ENCODE results near the gene GSE1. TPM values are rescaled to one million over a fixed set of nuclear protein-coding genes. Genes with fewer than 3 reads are reported as not detected.
A peak's percentile ranks its signal among the peaks of the same experiment; 100 is the strongest.

Gene GSE1
- total and polyA plus RNA-seq, 2 of the 13 experiments (the other 11 are each of a cell fraction or from before 2014, with no cell fraction given) = 16.1 to 31.2 TPM

DNA sequence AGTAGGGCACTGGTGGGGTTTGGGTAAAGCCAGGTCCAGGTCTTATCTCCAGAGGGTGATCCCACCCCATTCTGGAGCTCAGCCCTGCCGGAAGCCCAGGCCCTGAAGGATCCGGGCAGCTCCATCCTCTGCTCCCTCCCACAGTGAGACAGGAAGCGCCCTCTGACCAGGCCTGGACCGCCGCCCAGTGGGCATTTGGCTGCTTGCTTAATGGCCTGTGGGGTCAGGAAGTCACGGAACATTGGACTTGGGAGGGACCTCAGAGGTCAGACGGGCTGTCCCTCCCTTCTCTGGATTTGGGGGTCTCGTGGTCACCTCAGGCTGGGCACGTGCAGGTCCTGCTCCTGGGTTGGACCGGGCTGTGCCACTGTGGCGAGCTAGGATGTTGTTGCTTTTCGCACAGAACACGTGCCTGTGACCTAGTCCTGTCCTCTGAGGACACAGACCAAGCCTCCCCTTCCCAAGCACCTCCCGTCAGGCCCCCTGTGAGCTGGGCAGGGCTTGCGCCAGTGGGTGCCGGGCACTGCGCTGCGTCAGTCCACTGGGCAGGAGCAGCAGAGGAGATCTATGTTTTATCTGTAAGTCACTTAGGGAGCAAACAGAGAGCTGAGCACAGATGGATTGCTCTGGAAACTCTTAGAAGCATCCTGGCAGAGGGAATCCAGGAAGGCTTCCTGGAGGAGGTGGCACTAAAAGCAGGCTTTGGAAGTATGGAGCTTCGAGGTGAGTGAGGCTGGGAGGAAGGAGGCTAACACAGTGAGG is 49.4 kb upstream of the GSE1 start (continued):
- TF ChIP-seq PRDM10 (CRISPR knock-in tag; IDR thresholded peaks at IDR 0.05; ENCODE audit: low read depth) (no peak), ZNF124 (CRISPR knock-in tag; IDR thresholded peaks at IDR 0.05) (0 out of 2 replicates have a peak, but pooled peaks have one; percentile 73), IRX3 (CRISPR knock-in tag; IDR thresholded peaks at IDR 0.05; ENCODE audit: borderline replicate concordance, low read depth) (no peak), AKAP8 (CRISPR knock-in tag; IDR thresholded peaks at IDR 0.05) (no peak), HMGXB3 (CRISPR knock-in tag; IDR thresholded peaks at IDR 0.05; ENCODE audit: borderline replicate concordance) (no peak), KDM6A (CRISPR knock-in tag; IDR thresholded peaks at IDR 0.05; ENCODE audit: low read depth) (0 out of 2 replicates have a peak, but pooled peaks have one; percentile 16), NR1H2 (CRISPR knock-in tag; IDR thresholded peaks at IDR 0.05; ENCODE audit: borderline replicate concordance, low read depth) (no peak; the same call in 1 of the 2 replicates), ZNF333 (CRISPR knock-in tag; IDR thresholded peaks at IDR 0.05; ENCODE audit: borderline replicate concordance) (no peak), JUND (CRISPR knock-in tag; IDR thresholded peaks at IDR 0.05) (no peak), GLI4 (CRISPR knock-in tag; IDR thresholded peaks at IDR 0.05; ENCODE audit: borderline replicate concordance) (no peak), RFXANK (CRISPR knock-in tag; IDR thresholded peaks at IDR 0.05) (0 out of 2 replicates have a peak, but pooled peaks have one; percentile 21), ZNF33B (CRISPR knock-in tag; IDR thresholded peaks at IDR 0.05) (0 out of 2 replicates have a peak, but pooled peaks have one; percentile 14), SOX5 (CRISPR knock-in tag; IDR thresholded peaks at IDR 0.05; ENCODE audit: borderline replicate concordance) (peak; percentile 58), SMARCE1 (IDR thresholded peaks at IDR 0.05; ENCODE audit: borderline replicate concordance) (no peak)
- TF ChIP-seq, protein P1, sequence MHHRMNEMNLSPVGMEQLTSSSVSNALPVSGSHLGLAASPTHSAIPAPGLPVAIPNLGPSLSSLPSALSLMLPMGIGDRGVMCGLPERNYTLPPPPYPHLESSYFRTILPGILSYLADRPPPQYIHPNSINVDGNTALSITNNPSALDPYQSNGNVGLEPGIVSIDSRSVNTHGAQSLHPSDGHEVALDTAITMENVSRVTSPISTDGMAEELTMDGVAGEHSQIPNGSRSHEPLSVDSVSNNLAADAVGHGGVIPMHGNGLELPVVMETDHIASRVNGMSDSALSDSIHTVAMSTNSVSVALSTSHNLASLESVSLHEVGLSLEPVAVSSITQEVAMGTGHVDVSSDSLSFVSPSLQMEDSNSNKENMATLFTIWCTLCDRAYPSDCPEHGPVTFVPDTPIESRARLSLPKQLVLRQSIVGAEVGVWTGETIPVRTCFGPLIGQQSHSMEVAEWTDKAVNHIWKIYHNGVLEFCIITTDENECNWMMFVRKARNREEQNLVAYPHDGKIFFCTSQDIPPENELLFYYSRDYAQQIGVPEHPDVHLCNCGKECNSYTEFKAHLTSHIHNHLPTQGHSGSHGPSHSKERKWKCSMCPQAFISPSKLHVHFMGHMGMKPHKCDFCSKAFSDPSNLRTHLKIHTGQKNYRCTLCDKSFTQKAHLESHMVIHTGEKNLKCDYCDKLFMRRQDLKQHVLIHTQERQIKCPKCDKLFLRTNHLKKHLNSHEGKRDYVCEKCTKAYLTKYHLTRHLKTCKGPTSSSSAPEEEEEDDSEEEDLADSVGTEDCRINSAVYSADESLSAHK (CRISPR knock-in tag; IDR thresholded peaks at IDR 0.05; ENCODE audit: borderline replicate concordance) = no peak
- TF ChIP-seq, protein P2, sequence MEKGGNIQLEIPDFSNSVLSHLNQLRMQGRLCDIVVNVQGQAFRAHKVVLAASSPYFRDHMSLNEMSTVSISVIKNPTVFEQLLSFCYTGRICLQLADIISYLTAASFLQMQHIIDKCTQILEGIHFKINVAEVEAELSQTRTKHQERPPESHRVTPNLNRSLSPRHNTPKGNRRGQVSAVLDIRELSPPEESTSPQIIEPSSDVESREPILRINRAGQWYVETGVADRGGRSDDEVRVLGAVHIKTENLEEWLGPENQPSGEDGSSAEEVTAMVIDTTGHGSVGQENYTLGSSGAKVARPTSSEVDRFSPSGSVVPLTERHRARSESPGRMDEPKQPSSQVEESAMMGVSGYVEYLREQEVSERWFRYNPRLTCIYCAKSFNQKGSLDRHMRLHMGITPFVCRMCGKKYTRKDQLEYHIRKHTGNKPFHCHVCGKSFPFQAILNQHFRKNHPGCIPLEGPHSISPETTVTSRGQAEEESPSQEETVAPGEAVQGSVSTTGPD (CRISPR knock-in tag; IDR thresholded peaks at IDR 0.05) = no peak
